ENCODE results near the gene STX16.

Gene STX16

DNA sequence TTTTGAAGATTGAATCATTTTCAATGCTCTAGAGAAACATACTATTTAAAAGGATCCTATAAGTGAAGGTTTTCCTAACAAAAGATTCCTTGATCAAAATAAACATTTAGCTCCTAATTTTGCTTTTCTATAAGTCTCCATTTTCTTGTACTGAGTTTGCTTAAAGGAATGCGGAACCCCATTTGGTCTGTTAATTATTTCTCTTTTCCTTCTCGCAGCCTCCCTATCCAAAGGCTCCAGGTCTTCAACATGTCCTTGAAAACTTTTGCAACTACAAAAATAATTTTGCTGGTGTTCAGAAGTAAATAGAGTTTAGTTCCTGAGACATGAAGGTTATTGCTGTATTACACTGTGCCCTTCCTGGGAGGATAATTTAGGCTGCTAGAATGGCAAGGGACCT lies 33.2 kb downstream of the STX16 start:
- H3K4me1 ChIP-seq (ENCODE audit: control insufficient read depth, insufficient read depth, low read length) = peaks cover 9% of the 10 kb centered on the region
- H3K9ac ChIP-seq (ENCODE audit: low read length) = no peak overlapping the region
- H3K27ac ChIP-seq (ENCODE audit: low read depth, low read length) = no peak overlapping the region
- H3K27me3 ChIP-seq (ENCODE audit: control insufficient read depth, insufficient read depth, low read length) = no peaks in the 10 kb centered on the region
- H3K9me3 ChIP-seq (ENCODE audit: control insufficient read depth, insufficient read depth, low read depth, low read length) = no peaks in the 10 kb centered on the region
- H3K36me3 ChIP-seq (ENCODE audit: control insufficient read depth, insufficient read depth, low read length) = peaks cover 16% of the 10 kb centered on the region
- no peak overlapping the region for H3K4me3 ChIP-seq (ENCODE audit: low read depth, low read length)

GRCh38 chr20:58685988-58686387 lies 34.9 kb downstream of the STX16 start:
- Histone ChIP-seq H3K36me3 (ENCODE audit: control insufficient read depth, insufficient read depth, low read length) (no peaks in the 10 kb centered on the region), H3K4me3 (ENCODE audit: low read depth, low read length) (no peak overlapping the region), H3K27ac (ENCODE audit: low read depth, low read length) (no peak overlapping the region), H3K27me3 (ENCODE audit: control insufficient read depth, insufficient read depth, low read length) (no peaks in the 10 kb centered on the region), H3K9ac (ENCODE audit: low read length) (no peak overlapping the region), H3K9me3 (ENCODE audit: control insufficient read depth, insufficient read depth, low read depth, low read length) (no peaks in the 10 kb centered on the region), H3K4me1 (ENCODE audit: control insufficient read depth, insufficient read depth, low read length) (peaks cover 16% of the 10 kb centered on the region)

- Histone ChIP-seq H3K27me3 (ENCODE audit: control insufficient read depth, insufficient read depth, low read length) (no peaks in the 10 kb centered on the region), H3K9me3 (ENCODE audit: control insufficient read depth, insufficient read depth, low read depth, low read length) (no peaks in the 10 kb centered on the region), H3K36me3 (ENCODE audit: control insufficient read depth, insufficient read depth, low read length) (no peaks in the 10 kb centered on the region), H3K27ac (ENCODE audit: low read depth, low read length) (no peak overlapping the region), H3K9ac (ENCODE audit: low read length) (no peak overlapping the region), H3K4me1 (ENCODE audit: control insufficient read depth, insufficient read depth, low read length) (peaks cover 32% of the 10 kb centered on the region), H3K4me3 (ENCODE audit: low read depth, low read length) (no peak overlapping the region)
Measured at GRCh38 chr20:58688414-58688813, 37.3 kb downstream of the STX16 start.

DNA sequence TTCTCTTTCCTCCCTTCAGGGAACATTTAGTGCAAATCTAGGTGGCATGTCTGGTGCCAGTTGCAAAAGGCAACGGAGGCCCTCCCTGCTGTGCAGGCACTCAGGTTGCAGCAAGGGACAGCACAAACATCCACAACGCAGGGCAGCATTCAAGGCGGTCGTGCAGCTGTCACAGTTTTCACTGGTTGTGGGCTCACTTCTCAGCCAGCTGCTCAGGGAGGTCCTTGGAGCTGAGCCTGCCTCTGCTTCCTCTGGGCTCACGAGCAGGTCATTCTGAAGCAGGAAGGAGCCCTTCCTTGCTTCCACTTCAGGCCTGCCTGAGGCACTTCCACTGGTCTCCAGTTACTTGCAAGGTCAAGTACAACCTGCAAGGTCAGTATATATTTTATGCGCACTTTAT lies 37.8 kb downstream of the STX16 start:
- H3K27me3 ChIP-seq (ENCODE audit: control insufficient read depth, insufficient read depth, low read length) = no peaks in the 10 kb centered on the region
- no peak overlapping the region for H3K9ac ChIP-seq (ENCODE audit: low read length)
- no peaks in the 10 kb centered on the region for H3K36me3 ChIP-seq (ENCODE audit: control insufficient read depth, insufficient read depth, low read length)
- H3K4me1 ChIP-seq (ENCODE audit: control insufficient read depth, insufficient read depth, low read length) = peaks cover 36% of the 10 kb centered on the region
- no peaks in the 10 kb centered on the region for H3K9me3 ChIP-seq (ENCODE audit: control insufficient read depth, insufficient read depth, low read depth, low read length)
- no peak overlapping the region for H3K27ac ChIP-seq (ENCODE audit: low read depth, low read length)
- no peak overlapping the region for H3K4me3 ChIP-seq (ENCODE audit: low read depth, low read length)

- H3K9ac ChIP-seq (ENCODE audit: low read length) = no peak overlapping the region
- H3K4me1 ChIP-seq (ENCODE audit: control insufficient read depth, insufficient read depth, low read length) = peaks cover 42% of the 10 kb centered on the region
- H3K36me3 ChIP-seq (ENCODE audit: control insufficient read depth, insufficient read depth, low read length) = peaks cover 7% of the 10 kb centered on the region
- no peaks in the 10 kb centered on the region for H3K9me3 ChIP-seq (ENCODE audit: control insufficient read depth, insufficient read depth, low read depth, low read length)
- H3K4me3 ChIP-seq (ENCODE audit: low read depth, low read length) = no peak overlapping the region
- H3K27ac ChIP-seq (ENCODE audit: low read depth, low read length) = no peak overlapping the region
- no peaks in the 10 kb centered on the region for H3K27me3 ChIP-seq (ENCODE audit: control insufficient read depth, insufficient read depth, low read length)
Measured at GRCh38 chr20:58690396-58691135, 39.5 kb downstream of the STX16 start.

GRCh38 chr20:58691773-58692578 lies 40.9 kb downstream of the STX16 start:
- Histone ChIP-seq H3K27ac (ENCODE audit: low read depth, low read length) (peak overlapping the region; percentile 55; the same call in 1 of the 2 replicates), H3K36me3 (ENCODE audit: control insufficient read depth, insufficient read depth, low read length) (peaks cover 22% of the 10 kb centered on the region), H3K27me3 (ENCODE audit: control insufficient read depth, insufficient read depth, low read length) (no peaks in the 10 kb centered on the region), H3K9ac (ENCODE audit: low read length) (peak overlapping the region; percentile 54), H3K4me1 (ENCODE audit: control insufficient read depth, insufficient read depth, low read length) (peaks cover 49% of the 10 kb centered on the region), H3K4me3 (ENCODE audit: low read depth, low read length) (no peak overlapping the region), H3K9me3 (ENCODE audit: control insufficient read depth, insufficient read depth, low read depth, low read length) (no peaks in the 10 kb centered on the region)

DNA sequence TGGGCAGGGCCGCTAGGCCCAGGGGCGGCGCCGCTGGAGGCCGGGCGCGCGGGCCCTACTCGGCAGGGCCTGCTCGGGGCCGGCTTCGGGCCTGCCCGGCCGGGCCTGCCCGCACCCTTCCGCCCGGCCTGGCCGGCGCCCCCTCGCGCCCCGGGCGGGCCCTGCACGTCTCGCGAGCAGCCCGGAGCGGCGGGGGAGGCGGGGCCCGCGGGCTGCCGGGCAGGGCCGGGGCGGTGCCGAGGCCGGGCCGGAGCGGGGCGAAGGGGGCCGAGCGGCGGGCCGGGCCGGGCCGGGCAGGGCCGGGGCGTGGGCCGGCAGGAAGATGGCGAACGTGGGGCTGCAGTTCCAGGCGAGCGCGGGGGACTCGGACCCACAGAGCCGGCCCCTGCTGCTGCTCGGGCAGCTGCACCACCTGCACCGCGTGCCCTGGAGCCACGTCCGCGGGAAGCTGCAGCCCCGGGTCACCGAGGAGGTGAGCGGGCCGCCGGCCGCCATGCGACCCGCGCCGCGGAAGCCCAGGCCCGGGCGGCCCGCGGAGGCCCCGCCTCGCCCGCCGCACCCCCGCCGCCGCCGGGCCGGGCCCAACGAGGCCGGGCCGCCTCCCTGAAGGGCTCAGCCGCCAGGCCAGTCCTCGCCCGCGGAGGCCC lies 41.6 kb downstream of the STX16 start, which contains the start of gene NPEPL1:
TSS of gene NPEPL1 (plus strand) at position 222 of the 647 bp plus-strand sequence. CDS start at position 323, 101 bp downstream.
- peaks cover 49% of the 10 kb centered on the region for H3K4me1 ChIP-seq (ENCODE audit: control insufficient read depth, insufficient read depth, low read length)
- no peaks in the 10 kb centered on the region for H3K9me3 ChIP-seq (ENCODE audit: control insufficient read depth, insufficient read depth, low read depth, low read length)
- H3K27me3 ChIP-seq (ENCODE audit: control insufficient read depth, insufficient read depth, low read length) = no peaks in the 10 kb centered on the region
- H3K27ac ChIP-seq (ENCODE audit: low read depth, low read length) = peak within 1 kb of the TSS; percentile 55; the same call in 1 of the 2 replicates
- peaks cover 29% of the 10 kb centered on the region for H3K36me3 ChIP-seq (ENCODE audit: control insufficient read depth, insufficient read depth, low read length)
- peak within 1 kb of the TSS; percentile 44 for H3K4me3 ChIP-seq (ENCODE audit: low read depth, low read length)
- H3K9ac ChIP-seq (ENCODE audit: low read length) = peak within 1 kb of the TSS; percentile 54

GRCh38 chr20:58693226-58694006 lies 42.3 kb downstream of the STX16 start:
- Histone ChIP-seq H3K9me3 (ENCODE audit: control insufficient read depth, insufficient read depth, low read depth, low read length) (no peaks in the 10 kb centered on the region), H3K36me3 (ENCODE audit: control insufficient read depth, insufficient read depth, low read length) (peaks cover 32% of the 10 kb centered on the region), H3K27ac (ENCODE audit: low read depth, low read length) (peak overlapping the region; percentile 38; the same call in 1 of the 2 replicates), H3K27me3 (ENCODE audit: control insufficient read depth, insufficient read depth, low read length) (no peaks in the 10 kb centered on the region), H3K9ac (ENCODE audit: low read length) (peak overlapping the region; percentile 26), H3K4me1 (ENCODE audit: control insufficient read depth, insufficient read depth, low read length) (peaks cover 47% of the 10 kb centered on the region), H3K4me3 (ENCODE audit: low read depth, low read length) (peak overlapping the region; percentile 44)

DNA sequence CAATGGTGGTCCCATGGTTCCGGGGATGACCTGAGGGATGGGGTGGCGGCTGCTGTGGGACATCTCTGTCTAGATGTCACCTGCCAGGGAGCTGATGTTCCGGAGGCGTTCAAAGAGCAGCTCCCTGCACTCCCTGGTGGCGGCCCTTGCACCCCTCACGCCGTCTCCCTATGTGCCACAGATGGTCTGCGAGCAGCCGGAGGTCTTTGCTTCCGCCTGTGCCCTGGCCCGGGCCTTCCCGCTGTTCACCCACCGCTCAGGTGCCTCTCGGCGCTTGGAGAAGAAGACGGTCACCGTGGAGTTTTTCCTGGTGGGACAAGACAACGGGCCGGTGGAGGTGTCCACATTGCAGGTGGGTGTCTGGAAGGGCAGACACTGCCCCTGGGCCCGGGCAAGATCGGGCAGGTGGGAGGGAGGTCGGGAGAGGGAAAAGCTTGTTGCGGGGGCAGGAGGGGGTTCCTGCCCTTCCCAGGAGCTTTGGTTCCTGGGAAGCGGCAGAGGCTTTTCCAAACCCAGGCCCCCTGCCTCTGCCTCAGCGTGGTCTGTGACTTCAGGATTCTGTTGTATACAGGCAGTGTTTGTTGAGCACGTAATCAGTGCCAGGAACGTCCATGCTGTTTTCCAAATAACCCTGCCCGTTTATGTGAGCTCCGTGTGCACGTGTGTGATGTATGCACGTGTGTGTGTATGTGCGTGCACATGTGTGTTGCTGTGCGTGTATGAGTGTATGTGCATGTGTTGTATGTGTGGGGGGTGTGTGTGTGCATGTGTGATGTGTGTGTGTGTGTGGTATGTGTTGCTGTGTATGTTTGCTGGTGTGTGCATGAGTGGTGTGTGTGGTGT lies 43.4 kb downstream of the STX16 start:
- no peaks in the 10 kb centered on the region for H3K27me3 ChIP-seq (ENCODE audit: control insufficient read depth, insufficient read depth, low read length)
- no peak overlapping the region for H3K4me3 ChIP-seq (ENCODE audit: low read depth, low read length)
- no peak overlapping the region for H3K27ac ChIP-seq (ENCODE audit: low read depth, low read length)
- H3K36me3 ChIP-seq (ENCODE audit: control insufficient read depth, insufficient read depth, low read length) = peaks cover 40% of the 10 kb centered on the region
- H3K9me3 ChIP-seq (ENCODE audit: control insufficient read depth, insufficient read depth, low read depth, low read length) = no peaks in the 10 kb centered on the region
- peaks cover 41% of the 10 kb centered on the region for H3K4me1 ChIP-seq (ENCODE audit: control insufficient read depth, insufficient read depth, low read length)
- H3K9ac ChIP-seq (ENCODE audit: low read length) = no peak overlapping the region

Measured in HUES6 (cell line).